ENCODE measurements around the gene NKG7.

The NKG7 gene

GRCh38 chr19:51375504-51376221 is 3.2 kb upstream of the NKG7 start:
- in situ Hi-C loops (cut with HindIII; ENCODE audit: low sequenced_read_pairs) = no loop called here
- DNase-seq (ENCODE audit: low read depth) = no peak
- H3K4me3 ChIP-seq (ENCODE audit: low read depth, low read length) = no peak overlapping the region
- TF ChIP-seq, protein P1, sequence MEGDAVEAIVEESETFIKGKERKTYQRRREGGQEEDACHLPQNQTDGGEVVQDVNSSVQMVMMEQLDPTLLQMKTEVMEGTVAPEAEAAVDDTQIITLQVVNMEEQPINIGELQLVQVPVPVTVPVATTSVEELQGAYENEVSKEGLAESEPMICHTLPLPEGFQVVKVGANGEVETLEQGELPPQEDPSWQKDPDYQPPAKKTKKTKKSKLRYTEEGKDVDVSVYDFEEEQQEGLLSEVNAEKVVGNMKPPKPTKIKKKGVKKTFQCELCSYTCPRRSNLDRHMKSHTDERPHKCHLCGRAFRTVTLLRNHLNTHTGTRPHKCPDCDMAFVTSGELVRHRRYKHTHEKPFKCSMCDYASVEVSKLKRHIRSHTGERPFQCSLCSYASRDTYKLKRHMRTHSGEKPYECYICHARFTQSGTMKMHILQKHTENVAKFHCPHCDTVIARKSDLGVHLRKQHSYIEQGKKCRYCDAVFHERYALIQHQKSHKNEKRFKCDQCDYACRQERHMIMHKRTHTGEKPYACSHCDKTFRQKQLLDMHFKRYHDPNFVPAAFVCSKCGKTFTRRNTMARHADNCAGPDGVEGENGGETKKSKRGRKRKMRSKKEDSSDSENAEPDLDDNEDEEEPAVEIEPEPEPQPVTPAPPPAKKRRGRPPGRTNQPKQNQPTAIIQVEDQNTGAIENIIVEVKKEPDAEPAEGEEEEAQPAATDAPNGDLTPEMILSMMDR (IDR thresholded peaks at IDR 0.05; ENCODE audit: low read depth, low read length, missing control alignments) = no peak

- no peak overlapping the region for H3K4me3 ChIP-seq (ENCODE audit: low read depth, low read length)
- in situ Hi-C loops (cut with HindIII; ENCODE audit: low sequenced_read_pairs) = no loop called here
- DNase-seq (ENCODE audit: low read depth) = no peak
- TF ChIP-seq, protein P1 (IDR thresholded peaks at IDR 0.05; ENCODE audit: low read depth, low read length, missing control alignments) = no peak
Measured at GRCh38 chr19:51372021-51372648, 319 bp downstream of the NKG7 start.

GRCh38 chr19:51371186-51371690 is 1.2 kb downstream of the NKG7 start:
- TF ChIP-seq, protein P1 (IDR thresholded peaks at IDR 0.05; ENCODE audit: low read depth, low read length, missing control alignments) = no peak
- in situ Hi-C loops (cut with HindIII; ENCODE audit: low sequenced_read_pairs) = no loop called here
- H3K4me3 ChIP-seq (ENCODE audit: low read depth, low read length) = no peak overlapping the region
- no peak for DNase-seq (ENCODE audit: low read depth)

DNA sequence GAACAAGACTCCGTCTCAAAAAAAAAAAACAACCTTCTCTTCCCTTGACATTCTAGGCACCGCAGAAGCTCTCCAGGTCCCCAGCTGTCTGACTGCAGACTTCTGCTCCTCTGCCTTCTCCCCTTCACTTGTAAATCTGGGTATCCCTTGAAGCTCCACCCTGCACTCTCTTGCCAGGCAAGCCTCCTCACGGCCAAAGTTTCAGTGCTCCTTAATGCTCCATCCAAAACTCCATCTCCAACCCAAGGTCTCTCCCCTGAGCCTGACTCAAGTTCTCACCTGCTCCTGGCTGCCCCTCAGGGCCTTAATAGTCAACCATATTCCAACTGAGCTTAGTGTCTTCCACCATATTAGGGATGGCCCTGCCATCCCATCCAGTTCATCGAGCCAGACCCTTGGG is 2.2 kb downstream of the NKG7 start:
- in situ Hi-C loops (cut with HindIII; ENCODE audit: low sequenced_read_pairs) = no loop called here
- H3K4me3 ChIP-seq (ENCODE audit: low read depth, low read length) = no peak overlapping the region
- TF ChIP-seq, protein P1 (IDR thresholded peaks at IDR 0.05; ENCODE audit: low read depth, low read length, missing control alignments) = no peak
- no peak for DNase-seq (ENCODE audit: low read depth)

GRCh38 chr19:51368366-51369282 is 3.8 kb downstream of the NKG7 start, which contains the start of gene CLDND2:
Gene CLDND2, minus strand, starts transcription at chr19:51369003. Its CDS starts 426 bp downstream, at chr19:51368577.
- TF ChIP-seq, protein P1 (IDR thresholded peaks at IDR 0.05; ENCODE audit: low read depth, low read length, missing control alignments) = no peak
- peak within 1 kb of the TSS; percentile 63 for H3K4me3 ChIP-seq (ENCODE audit: low read depth, low read length)
- DNase-seq (ENCODE audit: low read depth) = no peak
- in situ Hi-C loops (cut with HindIII; ENCODE audit: low sequenced_read_pairs) = no loop called here

Data from astrocyte of the cerebellum (primary cell).